ENCODE measurements around the gene PDE11A. TPM values are rescaled to one million over a fixed set of nuclear protein-coding genes. Genes with fewer than 3 reads are reported as not detected.

Gene PDE11A
- total RNA-seq, 1 experiment from 2014 or later, result 0.61 TPM

DNA sequence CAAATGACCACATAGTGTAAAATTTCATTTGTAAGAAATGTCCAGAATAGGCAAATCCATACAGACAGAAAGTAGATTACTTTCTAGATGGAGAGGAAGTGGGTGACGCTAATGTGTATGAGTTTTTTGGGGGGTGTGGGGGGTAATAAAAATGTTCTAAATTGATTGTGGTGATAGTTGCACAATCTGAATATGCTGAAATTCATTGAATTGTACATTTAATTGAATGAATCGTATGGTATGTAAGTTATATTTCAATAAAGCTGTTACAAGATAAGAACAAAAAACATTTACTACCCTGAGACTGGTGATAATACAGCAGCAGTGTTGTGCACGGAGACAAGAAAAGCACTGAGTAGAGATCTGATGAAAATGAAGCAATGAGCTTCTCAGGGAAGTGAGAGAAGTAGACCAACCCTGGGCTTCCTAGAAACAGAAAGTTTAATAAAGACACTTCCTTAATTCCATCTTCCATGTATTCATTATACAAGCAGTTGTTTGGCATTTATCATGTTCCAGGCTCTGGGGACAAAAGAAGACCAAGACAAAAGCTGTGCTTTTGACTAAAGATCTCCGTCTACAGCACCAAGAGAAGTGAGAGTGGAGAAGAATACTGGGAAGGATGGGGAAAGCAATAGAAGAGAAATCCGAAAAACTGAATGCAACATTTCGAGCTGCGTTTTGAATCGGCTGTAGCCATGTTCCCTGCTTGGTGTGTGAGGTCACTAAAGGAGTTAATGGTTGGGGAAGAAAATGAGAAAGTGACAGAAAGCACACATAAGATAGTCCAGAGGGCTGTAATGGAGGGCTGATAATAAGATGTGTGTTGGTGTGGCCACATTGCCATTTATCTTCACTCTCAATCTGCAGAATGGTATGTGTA, 1.8 kb upstream of the PDE11A start (continued):
- TF ChIP-seq ZNF274 (IDR thresholded peaks at IDR 0.05; ENCODE audit: low read depth, low read length), result no peak
- TF ChIP-seq TCF7L2 (IDR thresholded peaks at IDR 0.05; ENCODE audit: borderline replicate concordance, extremely low read depth, insufficient read depth, insufficient read length), result no peak
- no peak; the same call in 1 of the 2 replicates for TF ChIP-seq CBX3 (IDR thresholded peaks at IDR 0.05; ENCODE audit: low read depth)
- TF ChIP-seq SP1 (IDR thresholded peaks at IDR 0.05; ENCODE audit: low read depth), result no peak
- no peak for TF ChIP-seq EGR1 (IDR thresholded peaks at IDR 0.05; ENCODE audit: low read depth)

DNA sequence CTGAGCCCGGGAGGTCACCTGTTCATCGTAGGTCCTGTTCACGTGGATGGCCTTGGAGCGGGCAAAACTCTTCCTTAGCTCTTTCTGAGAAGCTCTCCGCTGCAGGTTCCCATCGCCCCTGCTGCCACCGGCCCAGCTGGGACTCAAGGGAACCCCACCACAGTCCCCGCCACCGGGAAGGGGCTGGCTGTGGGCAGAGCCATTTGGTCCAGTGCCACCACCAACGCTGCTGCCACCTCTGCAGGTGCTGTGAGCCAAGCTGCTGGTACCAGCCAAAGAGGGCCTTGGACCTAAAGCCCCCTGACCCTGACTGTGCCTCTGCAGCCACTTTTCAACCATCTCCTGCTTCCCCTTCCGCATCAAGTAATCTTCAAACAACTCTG, 586 bp downstream of the PDE11A start:
- Histone ChIP-seq H3K9me2 (ENCODE audit: insufficient read depth) (no peaks in the 10 kb centered on the region), H3K79me2 (ENCODE audit: insufficient read depth, low read length) (no peaks in the 10 kb centered on the region), H3K9ac (ENCODE audit: low read length) (peak overlapping the region; percentile 53), H3K4me2 (ENCODE audit: low read length) (peak overlapping the region; percentile 91), H3K9me3 (ENCODE audit: control insufficient read depth in 1 of 2, insufficient read depth in 1 of 2, low read depth in 1 of 2, low read length in 2 of 2) (no peaks in the 10 kb centered on the region), H3K4me3 (replicated peaks in 1 of 2; ENCODE audit: low read depth in 1 of 2, low read length in 2 of 2) (peak overlapping the region; percentile 57 to 68), H3K27me3 (ENCODE audit: insufficient read depth, low read length) (no peaks in the 10 kb centered on the region), H3K4me1 (ENCODE audit: control insufficient read depth in 1 of 2, insufficient read depth in 2 of 2, low read length in 2 of 2) (peaks cover 20 to 33% of the 10 kb centered on the region in 2 experiments), H4K20me1 (ENCODE audit: insufficient read depth) (no peaks in the 10 kb centered on the region), H3K36me3 (ENCODE audit: control insufficient read depth in 1 of 2, insufficient read depth in 2 of 2, low read length in 2 of 2) (no peaks in the 10 kb centered on the region), H3K27ac (ENCODE audit: low read depth, low read length) (peak overlapping the region; percentile 41; the same call in 1 of the 2 replicates), H2AFZ (ENCODE audit: low read depth, low read length, poor library complexity, severe bottlenecking) (peak overlapping the region; percentile 99)
- ChIA-PET RAD21 (ENCODE audit: low non-redundant PET in 1 of 2, low total read pairs in 2 of 2, uncharacterized antibody in 2 of 2, unreplicated experiment in 2 of 2) (no interaction called here), POLR2A (no interaction called here), CTCF (no interaction called here)
- no peak for DNase-seq (ENCODE audit: low read depth, low spot score)
- TF ChIP-seq RAD21 (IDR thresholded peaks at IDR 0.05; ENCODE audit: low read depth) (no peak), EGR1 (IDR thresholded peaks at IDR 0.05; ENCODE audit: low read depth) (no peak), FOSL1 (IDR thresholded peaks at IDR 0.05; ENCODE audit: low read depth) (no peak), ZFX (IDR thresholded peaks at IDR 0.05) (no peak), POLR2AphosphoS5 (IDR thresholded peaks at IDR 0.05; ENCODE audit: low read depth, low read length) (no peak), YY1 (IDR thresholded peaks at IDR 0.05; ENCODE audit: extremely low read depth, insufficient replicate concordance, low read depth, low read length) (no peak), POLR2A (IDR thresholded peaks at IDR 0.05; ENCODE audit: borderline replicate concordance, extremely low read depth, insufficient read depth, insufficient read length) (no peak), EZH2 (IDR thresholded peaks at IDR 0.05) (no peak), JUND (IDR thresholded peaks at IDR 0.05) (no peak), ELF1 (IDR thresholded peaks at IDR 0.05; ENCODE audit: borderline replicate concordance, low read depth) (no peak), SP1 (IDR thresholded peaks at IDR 0.05; ENCODE audit: low read depth) (no peak)
- TF ChIP-seq, protein P1, sequence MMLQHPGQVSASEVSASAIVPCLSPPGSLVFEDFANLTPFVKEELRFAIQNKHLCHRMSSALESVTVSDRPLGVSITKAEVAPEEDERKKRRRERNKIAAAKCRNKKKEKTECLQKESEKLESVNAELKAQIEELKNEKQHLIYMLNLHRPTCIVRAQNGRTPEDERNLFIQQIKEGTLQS (IDR thresholded peaks at IDR 0.05), result no peak
- TF ChIP-seq, protein P2, sequence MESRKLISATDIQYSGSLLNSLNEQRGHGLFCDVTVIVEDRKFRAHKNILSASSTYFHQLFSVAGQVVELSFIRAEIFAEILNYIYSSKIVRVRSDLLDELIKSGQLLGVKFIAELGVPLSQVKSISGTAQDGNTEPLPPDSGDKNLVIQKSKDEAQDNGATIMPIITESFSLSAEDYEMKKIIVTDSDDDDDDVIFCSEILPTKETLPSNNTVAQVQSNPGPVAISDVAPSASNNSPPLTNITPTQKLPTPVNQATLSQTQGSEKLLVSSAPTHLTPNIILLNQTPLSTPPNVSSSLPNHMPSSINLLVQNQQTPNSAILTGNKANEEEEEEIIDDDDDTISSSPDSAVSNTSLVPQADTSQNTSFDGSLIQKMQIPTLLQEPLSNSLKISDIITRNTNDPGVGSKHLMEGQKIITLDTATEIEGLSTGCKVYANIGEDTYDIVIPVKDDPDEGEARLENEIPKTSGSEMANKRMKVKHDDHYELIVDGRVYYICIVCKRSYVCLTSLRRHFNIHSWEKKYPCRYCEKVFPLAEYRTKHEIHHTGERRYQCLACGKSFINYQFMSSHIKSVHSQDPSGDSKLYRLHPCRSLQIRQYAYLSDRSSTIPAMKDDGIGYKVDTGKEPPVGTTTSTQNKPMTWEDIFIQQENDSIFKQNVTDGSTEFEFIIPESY (IDR thresholded peaks at IDR 0.05; ENCODE audit: extremely low read depth, insufficient replicate concordance, low read length), result no peak
- no peak for ATAC-seq
- BruUV-seq (replicated peaks), result no TSS peak
- intact Hi-C loops (cut with micrococcal nuclease), result no loop called here
